Thymus (tissue), 11 donors: ENCODE results near the gene ZCCHC24. TPM values are rescaled to one million over a fixed set of nuclear protein-coding genes. Genes with fewer than 3 reads are reported as not detected.

Experiments
- DNase-seq, 9 donors: peaks; one replicate each; pipeline ENCODE4 v3.0.0-alpha.2; 2013; ENCODE audit warnings: low spot score in 9 of 9, low read depth in 6 of 9, missing footprints in 1 of 9
- H3K27ac ChIP-seq, 2 donors: one replicate each; pipeline ENCODE4 v1.5.1; 2013; ENCODE audit warnings: control low read depth in 1 of 2, low read depth in 1 of 2, low read length in 1 of 2, mild to moderate bottlenecking in 1 of 2, moderate library complexity in 1 of 2
- H3K27me3 ChIP-seq, 2 donors: one replicate each; pipeline ENCODE4 v1.5.1; 2013; ENCODE audit warnings: low read length in 1 of 2; ENCODE audit not compliant: control insufficient read depth in 2 of 2, insufficient read depth in 1 of 2
- H3K36me3 ChIP-seq, 2 donors: one replicate each; pipeline ENCODE4 v1.5.1; 2013; ENCODE audit warnings: low read length in 1 of 2, mild to moderate bottlenecking in 1 of 2, moderate library complexity in 1 of 2; ENCODE audit not compliant: control insufficient read depth in 2 of 2, insufficient read depth in 2 of 2
- H3K4me1 ChIP-seq, 2 donors: one replicate each; pipeline ENCODE4 v1.5.1; 2013; ENCODE audit warnings: low read length in 2 of 2; ENCODE audit not compliant: control insufficient read depth in 2 of 2, insufficient read depth in 2 of 2
- H3K4me3 ChIP-seq, 2 donors: one replicate each; pipeline ENCODE4 v1.5.1; 2013; ENCODE audit warnings: low read length in 2 of 2, control low read depth in 1 of 2, mild to moderate bottlenecking in 1 of 2
- H3K9me3 ChIP-seq, 2 donors: one replicate each; pipeline ENCODE4 v1.5.1; 2013; ENCODE audit warnings: low read length in 1 of 2, mild to moderate bottlenecking in 1 of 2; ENCODE audit not compliant: control insufficient read depth in 2 of 2, insufficient read depth in 1 of 2
- WGBS: extraction: QIAGEN DNeasy Blood & Tissue Kit; methylation state at CpG from one replicate; pipeline ENCODE4 v1.1.7; 2013; 5-methylcytosine and 5-hydroxymethylcytosine counted together
- polyA plus RNA-seq: library from polyadenylated mRNA; stranded (reverse); fragments of 200-250 nt; gene quantifications from one replicate; pipeline ENCODE4 v1.2.3, GENCODE V29; 2013
- total RNA-seq: library from RNA; stranded (reverse); fragments of 120-200 nt; gene quantifications from one replicate; pipeline ENCODE4 v1.2.4, GENCODE V29; 2013
- donor health status: healthy.

The ZCCHC24 gene
- total and polyA plus RNA-seq, 2 donors = 1.2 to 5.4 TPM

GRCh38 chr10:79437111-79437814, 8.2 kb downstream of the ZCCHC24 start:
- no peaks in the 10 kb centered on the region for H3K36me3 ChIP-seq
- peaks cover 0 to 1% of the 10 kb centered on the region in 2 donors for H3K9me3 ChIP-seq
- H3K4me1 ChIP-seq = peaks cover 0 to 4% of the 10 kb centered on the region in 2 donors
- H3K27me3 ChIP-seq = peaks cover 0 to 13% of the 10 kb centered on the region in 2 donors
- DNase-seq = no peak
- H3K4me3 ChIP-seq = no peak overlapping the region
- no peak overlapping the region for H3K27ac ChIP-seq
- WGBS = 96% methylated on average over 12 of the region's 12 CpGs

- peaks cover 0 to 4% of the 10 kb centered on the region in 2 donors for H3K4me1 ChIP-seq
- peaks cover 0 to 12% of the 10 kb centered on the region in 2 donors for H3K27me3 ChIP-seq
- no peaks in the 10 kb centered on the region for H3K36me3 ChIP-seq
- no peak overlapping the region for H3K4me3 ChIP-seq
- DNase-seq = no peak
- no peak overlapping the region for H3K27ac ChIP-seq
- H3K9me3 ChIP-seq = peaks cover 0 to 1% of the 10 kb centered on the region in 2 donors
- WGBS = 84% methylated on average over 2 of the region's 2 CpGs
Observed at GRCh38 chr10:79436850-79437103, 8.6 kb downstream of the ZCCHC24 start.

DNA sequence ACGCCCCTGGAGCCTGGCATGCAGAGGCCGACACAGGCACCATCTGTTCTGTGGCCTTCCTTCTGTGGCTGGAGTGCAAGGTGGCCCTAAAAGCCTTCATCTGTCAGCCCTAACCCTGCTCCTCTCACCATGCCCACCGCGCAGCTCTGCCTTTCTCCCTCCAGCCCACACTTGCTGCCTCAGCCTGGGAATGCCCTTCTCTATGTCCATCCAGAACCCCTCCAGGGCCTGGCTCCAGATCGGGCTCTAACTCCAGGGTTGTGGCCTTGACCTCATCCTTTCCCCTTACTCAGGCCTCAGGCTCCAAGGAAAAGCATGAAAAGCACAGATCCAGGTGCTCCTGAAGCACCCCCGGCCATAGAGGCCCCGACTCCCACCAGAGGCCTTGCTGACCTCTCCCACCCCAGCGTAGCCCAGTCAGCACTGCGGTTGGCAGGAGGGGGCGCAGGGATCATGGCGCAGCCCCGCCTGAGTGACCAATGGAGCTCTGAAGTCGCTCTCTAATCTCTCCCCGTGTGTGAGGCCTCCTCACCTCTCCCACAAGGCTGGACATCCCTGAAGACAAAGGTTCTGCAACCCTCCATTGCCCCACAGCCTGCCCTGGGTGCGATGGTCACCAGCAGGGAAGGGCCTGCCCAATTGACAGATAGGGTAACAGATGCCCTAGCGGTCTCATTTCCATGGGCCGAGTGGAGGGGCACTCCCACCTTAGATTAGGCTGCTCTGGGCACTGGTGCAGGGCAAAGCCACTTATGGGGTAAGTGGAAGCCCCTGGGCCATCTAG, 9.2 kb downstream of the ZCCHC24 start:
- Histone ChIP-seq H3K4me1 (peaks cover 0 to 4% of the 10 kb centered on the region in 2 donors), H3K4me3 (no peak overlapping the region), H3K27ac (no peak overlapping the region), H3K9me3 (peaks cover 0 to 1% of the 10 kb centered on the region in 2 donors), H3K36me3 (no peaks in the 10 kb centered on the region), H3K27me3 (peaks cover 0 to 11% of the 10 kb centered on the region in 2 donors)
- no peak for DNase-seq
- 96% methylated on average over 17 of the region's 17 CpGs for WGBS

GRCh38 chr10:79435271-79436065, 10.0 kb downstream of the ZCCHC24 start:
- Histone ChIP-seq H3K27ac (no peak overlapping the region), H3K4me1 (peaks cover 0 to 4% of the 10 kb centered on the region in 2 donors), H3K27me3 (peaks cover 0 to 6% of the 10 kb centered on the region in 2 donors), H3K9me3 (peaks cover 0 to 1% of the 10 kb centered on the region in 2 donors), H3K4me3 (no peak overlapping the region), H3K36me3 (no peaks in the 10 kb centered on the region)
- no peak for DNase-seq
- 90% methylated on average over 15 of the region's 15 CpGs for WGBS

- no peaks in the 10 kb centered on the region for H3K36me3 ChIP-seq
- WGBS = 94% methylated on average over 7 of the region's 7 CpGs
- no peak overlapping the region for H3K4me3 ChIP-seq
- peaks cover 0 to 4% of the 10 kb centered on the region in 2 donors for H3K27me3 ChIP-seq
- H3K9me3 ChIP-seq = peaks cover 0 to 1% of the 10 kb centered on the region in 2 donors
- DNase-seq = no peak
- peaks cover 0 to 4% of the 10 kb centered on the region in 2 donors for H3K4me1 ChIP-seq
- no peak overlapping the region for H3K27ac ChIP-seq
Observed at GRCh38 chr10:79434821-79435251, 10.6 kb downstream of the ZCCHC24 start.

- Histone ChIP-seq H3K27me3 (peaks cover 0 to 4% of the 10 kb centered on the region in 2 donors), H3K36me3 (no peaks in the 10 kb centered on the region), H3K27ac (no peak overlapping the region), H3K9me3 (peaks cover 0 to 1% of the 10 kb centered on the region in 2 donors), H3K4me1 (peaks cover 0 to 4% of the 10 kb centered on the region in 2 donors), H3K4me3 (no peak overlapping the region)
- DNase-seq = no peak
- 94% methylated on average over 5 of the region's 5 CpGs for WGBS
Observed at GRCh38 chr10:79434223-79434687, 11.2 kb downstream of the ZCCHC24 start.

DNA sequence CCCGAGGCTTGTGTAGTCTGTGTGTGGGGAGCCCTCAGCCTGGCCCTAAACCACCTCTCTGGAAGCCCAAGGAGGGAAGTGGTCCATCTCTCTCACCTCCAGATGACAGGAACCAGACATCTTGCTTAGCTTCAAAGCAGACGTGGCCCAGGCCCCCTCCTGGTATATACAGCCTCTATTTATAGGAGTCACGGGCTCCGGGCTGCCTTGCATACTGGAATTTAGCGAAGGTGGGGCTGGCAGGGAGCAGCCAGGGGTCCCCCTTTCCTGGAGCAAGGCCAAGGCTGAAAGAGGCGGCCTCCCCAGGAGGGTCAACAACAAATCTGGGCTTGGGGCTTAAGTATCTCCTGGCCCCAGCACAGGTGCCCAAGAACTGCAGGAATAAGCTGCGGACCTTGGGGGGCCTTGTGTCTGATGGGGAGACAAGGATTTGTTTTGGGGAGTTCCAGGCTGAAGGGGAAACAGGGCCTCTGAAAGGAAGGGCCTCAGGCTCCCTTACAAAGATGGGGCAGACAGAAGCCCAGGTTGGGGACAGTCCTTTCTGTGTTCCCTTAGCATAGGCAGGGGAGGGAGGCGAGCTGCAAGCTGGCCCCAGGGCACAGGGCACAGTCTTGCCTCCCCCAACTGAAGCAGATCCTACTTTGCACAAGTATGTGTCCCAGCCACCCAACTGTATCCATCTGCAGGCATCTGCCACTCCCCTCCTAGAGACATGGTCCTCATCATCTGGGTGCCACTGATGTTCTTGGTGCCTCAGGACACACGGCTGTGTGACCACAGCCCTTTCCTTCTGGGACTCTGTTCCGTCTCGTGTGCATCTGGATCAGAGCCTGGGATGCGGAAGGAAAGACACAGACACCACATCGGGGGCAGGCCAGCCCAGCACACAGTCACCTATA, 11.9 kb downstream of the ZCCHC24 start:
- no peaks in the 10 kb centered on the region for H3K27me3 ChIP-seq
- no peak overlapping the region for H3K27ac ChIP-seq
- 79% methylated on average over 13 of the region's 13 CpGs for WGBS
- peaks cover 0 to 4% of the 10 kb centered on the region in 2 donors for H3K4me1 ChIP-seq
- H3K36me3 ChIP-seq = no peaks in the 10 kb centered on the region
- peaks cover 0 to 1% of the 10 kb centered on the region in 2 donors for H3K9me3 ChIP-seq
- H3K4me3 ChIP-seq = no peak overlapping the region
- DNase-seq = no peak
